GM13977 (cell line): Measurements from ENCODE around the gene ATPAF1.

Source experiments
- DNase-seq: peaks from one replicate; pipeline ENCODE4 v3.0.0; 2012; ENCODE audit warnings: low spot score
- in situ Hi-C: fragments of 300-500 bp; cut with MboI; formaldehyde crosslinking; loops from one replicate; pipeline ENCODE4 v1.12.0; 2022; ENCODE audit warnings: low sequenced_read_pairs, low pct_unique_long_range_greater_than_20kb, mixed read lengths, inconsistent platforms; ENCODE audit not compliant: unreplicated experiment
- TF ChIP-seq, protein P1 (sequence below): IDR thresholded peaks from 2 replicates; pipeline ENCODE4 v1.5.1; 2012; ENCODE audit warnings: mild to moderate bottlenecking, control low read depth; ENCODE audit not compliant: insufficient read depth; ENCODE audit errors: extremely low read depth, missing control alignments

The ATPAF1 gene

DNA sequence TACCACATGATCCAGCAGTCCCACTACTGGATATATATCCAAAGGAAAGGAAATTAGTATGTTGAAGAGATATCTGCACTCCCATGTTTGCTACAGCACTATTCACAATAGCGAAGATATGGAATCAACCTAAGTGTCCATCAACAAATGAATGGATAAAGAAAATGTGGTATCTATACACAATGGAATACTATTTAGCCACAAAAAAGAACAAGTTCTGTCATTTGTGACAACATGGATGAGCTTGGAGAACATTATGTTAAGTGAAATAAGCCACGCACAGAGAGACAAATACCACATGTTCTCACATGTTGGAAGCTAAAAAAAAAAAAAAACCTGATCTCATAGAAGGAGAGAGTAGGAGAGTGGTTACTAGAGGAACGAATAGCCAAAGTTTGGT lies 17.7 kb downstream of the ATPAF1 start:
- no peak for DNase-seq
- TF ChIP-seq, protein P1, sequence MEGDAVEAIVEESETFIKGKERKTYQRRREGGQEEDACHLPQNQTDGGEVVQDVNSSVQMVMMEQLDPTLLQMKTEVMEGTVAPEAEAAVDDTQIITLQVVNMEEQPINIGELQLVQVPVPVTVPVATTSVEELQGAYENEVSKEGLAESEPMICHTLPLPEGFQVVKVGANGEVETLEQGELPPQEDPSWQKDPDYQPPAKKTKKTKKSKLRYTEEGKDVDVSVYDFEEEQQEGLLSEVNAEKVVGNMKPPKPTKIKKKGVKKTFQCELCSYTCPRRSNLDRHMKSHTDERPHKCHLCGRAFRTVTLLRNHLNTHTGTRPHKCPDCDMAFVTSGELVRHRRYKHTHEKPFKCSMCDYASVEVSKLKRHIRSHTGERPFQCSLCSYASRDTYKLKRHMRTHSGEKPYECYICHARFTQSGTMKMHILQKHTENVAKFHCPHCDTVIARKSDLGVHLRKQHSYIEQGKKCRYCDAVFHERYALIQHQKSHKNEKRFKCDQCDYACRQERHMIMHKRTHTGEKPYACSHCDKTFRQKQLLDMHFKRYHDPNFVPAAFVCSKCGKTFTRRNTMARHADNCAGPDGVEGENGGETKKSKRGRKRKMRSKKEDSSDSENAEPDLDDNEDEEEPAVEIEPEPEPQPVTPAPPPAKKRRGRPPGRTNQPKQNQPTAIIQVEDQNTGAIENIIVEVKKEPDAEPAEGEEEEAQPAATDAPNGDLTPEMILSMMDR, result no peak
- in situ Hi-C loops, result no loop called here

DNA sequence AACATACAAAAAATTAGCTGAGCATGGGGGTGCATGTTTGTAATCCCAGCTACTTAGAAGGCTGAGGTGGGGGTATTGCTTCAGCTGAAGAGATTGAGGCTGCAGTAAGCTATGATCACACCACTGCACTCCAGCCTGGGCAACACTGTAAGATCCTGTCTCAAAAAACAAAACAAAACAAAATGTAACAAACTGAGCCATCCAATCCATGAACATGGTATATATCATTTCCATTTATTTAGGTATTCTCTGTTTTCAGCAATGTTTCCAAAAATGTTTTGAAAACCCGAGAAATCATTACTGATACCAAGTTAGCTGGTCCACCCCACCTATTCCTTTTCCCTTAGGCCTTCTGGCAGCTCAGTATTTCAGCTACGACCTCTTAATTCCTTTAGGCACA lies 18.4 kb downstream of the ATPAF1 start:
- in situ Hi-C loops, result no loop called here
- DNase-seq, result no peak
- TF ChIP-seq, protein P1, result no peak

DNA sequence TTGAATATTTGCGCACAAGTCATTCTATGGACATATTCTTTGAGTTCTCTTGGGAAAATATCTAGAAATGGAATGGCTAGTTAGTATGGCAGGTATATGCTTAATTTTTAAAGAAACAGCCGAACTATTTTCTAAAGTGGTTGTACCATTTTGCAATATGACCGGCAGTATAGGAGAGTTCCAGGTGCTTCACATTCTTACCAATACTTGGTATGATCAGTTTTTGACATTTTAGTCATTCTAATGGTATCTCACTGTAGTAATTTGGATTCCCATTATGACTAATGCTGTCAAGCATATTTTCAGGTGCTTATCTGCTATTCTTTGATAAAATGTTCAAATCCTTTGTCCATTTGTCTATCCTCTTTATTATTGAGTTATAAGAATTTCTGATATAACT lies 20.6 kb downstream of the ATPAF1 start:
- in situ Hi-C loops, result no loop called here
- no peak for DNase-seq
- TF ChIP-seq, protein P1, result no peak

DNA sequence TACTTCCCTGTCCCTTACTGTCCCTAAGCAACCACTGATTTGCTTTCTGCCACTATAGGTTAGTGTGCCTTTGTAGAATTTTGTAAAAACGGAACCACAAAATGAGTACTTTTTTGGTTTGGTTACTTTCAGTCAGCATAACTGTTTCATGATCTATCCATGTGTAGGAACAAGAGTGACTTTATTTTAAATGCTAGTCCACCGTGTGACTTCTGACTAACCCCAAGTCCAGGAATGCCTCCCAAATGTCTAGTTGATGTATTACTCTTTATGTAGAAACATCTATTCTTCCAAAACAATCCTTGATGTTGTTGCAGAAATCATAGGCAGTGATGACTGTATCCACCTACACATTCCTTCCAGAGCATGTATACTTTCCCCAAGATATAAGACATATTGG lies 21.3 kb downstream of the ATPAF1 start:
- in situ Hi-C loops, result no loop called here
- DNase-seq, result no peak
- TF ChIP-seq, protein P1, result no peak

DNA sequence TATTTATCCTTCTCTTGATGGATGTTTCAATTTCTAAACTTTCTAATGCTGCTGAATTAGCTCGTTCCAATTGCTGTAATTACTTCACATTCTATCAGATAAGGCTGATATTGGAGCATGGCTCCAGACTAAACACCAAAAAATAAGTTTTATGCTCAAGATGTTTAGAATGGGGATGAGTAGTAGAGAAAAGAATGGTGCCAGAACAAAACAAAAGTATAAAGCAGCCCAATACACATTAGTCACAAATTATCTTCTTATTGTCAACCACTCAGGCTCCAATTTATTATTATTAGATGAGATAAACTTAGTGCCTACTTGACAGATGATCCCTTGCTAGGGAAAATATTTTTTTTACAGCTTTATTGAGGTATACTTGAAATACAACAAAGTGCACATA lies 21.8 kb downstream of the ATPAF1 start:
- TF ChIP-seq, protein P1, result no peak
- DNase-seq, result no peak
- in situ Hi-C loops, result no loop called here

DNA sequence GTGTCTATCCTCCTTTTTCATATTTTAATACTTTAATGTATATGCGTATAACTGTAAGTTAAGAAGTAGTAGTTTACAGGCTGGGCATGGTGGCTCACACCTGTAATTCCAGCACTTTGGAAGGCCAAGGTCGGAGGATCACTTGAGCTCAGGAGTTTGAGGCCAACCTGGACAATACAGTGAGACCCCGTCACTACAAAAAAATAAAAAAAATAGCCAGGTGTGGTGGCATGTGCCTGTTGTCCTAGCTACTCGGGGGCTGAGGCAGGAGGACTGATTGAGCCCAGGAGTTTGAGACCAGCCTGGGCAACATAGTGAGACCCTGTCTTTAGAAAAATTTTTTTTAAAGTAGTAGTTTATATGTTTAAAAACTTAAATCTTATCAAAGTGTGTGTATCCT lies 22.3 kb downstream of the ATPAF1 start:
- TF ChIP-seq, protein P1, result no peak
- no peak for DNase-seq
- in situ Hi-C loops, result no loop called here

DNA sequence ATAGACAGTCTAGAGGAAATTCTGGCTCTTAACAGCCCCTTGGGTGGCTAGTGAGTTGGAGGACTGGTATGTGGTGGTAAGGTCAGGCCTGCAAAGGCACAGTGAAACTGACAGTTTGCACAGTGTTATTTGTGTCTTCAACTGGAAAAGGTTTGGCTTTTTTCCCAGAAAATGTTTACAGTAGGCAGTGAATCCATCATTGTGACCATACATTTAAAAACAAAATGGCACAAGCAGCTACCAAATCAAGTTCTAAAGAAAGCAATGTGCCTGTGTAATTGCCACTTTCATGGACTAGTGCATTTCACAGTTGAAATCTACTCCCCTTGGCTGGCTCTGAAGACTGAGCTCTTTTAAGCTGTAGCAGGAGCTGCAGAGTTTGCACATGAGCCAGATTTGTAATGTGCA lies 24.8 kb downstream of the ATPAF1 start:
- TF ChIP-seq, protein P1, result no peak
- in situ Hi-C loops, result no loop called here
- DNase-seq, result no peak
